Left ventricle myocardium superior (tissue), 1 donor: Measurements from ENCODE around the gene OR6K2. TPM values are rescaled to one million over a fixed set of nuclear protein-coding genes. Genes with fewer than 3 reads are reported as not detected.
"Not testable (repeated sequence)": the region's sequence is repeated elsewhere in the genome, so short reads cannot be mapped to it uniquely, and the experiment has no call there.

Experiments
- ATAC-seq: fragments of 200-7000 bp; cut with Tn5 transposase; one replicate; pipeline ENCODE4 v1.9.1; 2020; ENCODE audit warnings: mild to moderate bottlenecking, moderate library complexity
- DNase-seq: peaks from one replicate; pipeline ENCODE4 v3.0.0-alpha.2; 2020
- intact Hi-C: fragments of 100-400 bp; cut with micrococcal nuclease; formaldehyde crosslinking; loops from one replicate; pipeline ENCODE4 v1.11.0; 2022
- long read RNA-seq: library from polyadenylated mRNA; unstranded; transcript quantifications from one replicate; pipeline ENCODE4 v2.0.0, GENCODE V29; 2021
- total RNA-seq: library from RNA; stranded (reverse); fragmentation: NEBNext Ultra II Directional; extraction: Animal tissue kit (Norgen Biotek cat#: 25700); gene quantifications from one replicate; pipeline ENCODE4 v1.2.1, GENCODE V29; 2021
- donor health status: DM: no; HTN: yes; CAD: no; lungs with severe emphysema.

Gene OR6K2
- total RNA-seq: not detected
- long read RNA-seq: 0 reads

- ATAC-seq (no peak), DNase-seq (no peak)
- intact Hi-C loops: no loop called here
Observed at GRCh38 chr1:158700552-158700951, at the start of gene OR6K2. Gene OR6K2, minus strand, starts transcription at chr1:158700652. Its CDS starts 0 bp downstream, at chr1:158700652.

- DNase-seq (no peak), ATAC-seq (no peak)
- intact Hi-C loops: no loop called here
Observed at GRCh38 chr1:158735848-158736247, 35.4 kb upstream of the OR6K2 start.

GRCh38 chr1:158732524-158732923, 32.1 kb upstream of the OR6K2 start:
- no peak for DNase-seq
- ATAC-seq: no peak
- intact Hi-C loops: no loop called here

DNA sequence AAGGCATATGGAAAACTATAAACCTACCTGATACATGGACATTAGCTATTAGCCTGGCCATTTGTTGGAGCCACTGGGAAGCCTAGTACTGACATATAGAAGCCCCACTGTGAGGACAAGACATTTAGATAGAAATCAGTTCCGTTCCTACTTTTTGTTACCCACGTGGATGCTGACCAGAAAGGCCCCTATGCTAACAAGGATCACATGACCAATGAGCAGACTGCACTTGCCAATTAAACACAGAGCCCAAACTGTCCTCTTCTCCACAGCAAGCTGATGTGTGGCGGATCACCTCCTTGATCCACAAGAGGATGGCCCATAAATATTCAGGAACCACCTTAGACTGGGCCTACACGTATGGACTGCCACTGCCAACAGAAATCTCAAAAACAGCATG, 31.3 kb upstream of the OR6K2 start:
- intact Hi-C loops: no loop called here
- DNase-seq (no peak), ATAC-seq (no peak)

GRCh38 chr1:158730453-158730852, 30.0 kb upstream of the OR6K2 start:
- DNase-seq: no peak
- no peak for ATAC-seq
- intact Hi-C loops: no loop called here

- intact Hi-C loops: no loop called here
- no peak for ATAC-seq
Observed at GRCh38 chr1:158728510-158729225, 28.2 kb upstream of the OR6K2 start.

DNA sequence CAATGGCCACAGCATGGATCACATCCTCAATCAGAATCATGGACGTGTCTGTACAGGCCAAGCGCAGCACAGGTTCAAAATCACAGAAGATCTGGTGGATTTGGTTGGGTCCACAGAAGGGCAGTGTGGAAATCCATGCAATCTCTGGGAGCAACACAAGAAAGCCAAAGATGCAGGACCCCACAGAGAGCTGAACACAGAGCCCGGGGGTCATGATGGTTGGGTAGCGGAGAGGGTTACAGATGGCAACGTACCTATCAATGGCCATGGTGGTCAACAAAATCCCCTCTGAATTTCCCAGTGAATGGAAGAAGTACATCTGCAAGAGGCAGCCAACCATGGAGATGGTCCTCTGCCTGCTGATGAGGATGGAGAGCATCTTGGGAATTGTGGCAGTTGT, 24.0 kb upstream of the OR6K2 start:
- no peak for ATAC-seq
- no peak for DNase-seq
- intact Hi-C loops: no loop called here

More at GRCh38 chr1:158728510-158729225, 28.2 kb upstream of the OR6K2 start:
- DNase-seq: no peak

DNA sequence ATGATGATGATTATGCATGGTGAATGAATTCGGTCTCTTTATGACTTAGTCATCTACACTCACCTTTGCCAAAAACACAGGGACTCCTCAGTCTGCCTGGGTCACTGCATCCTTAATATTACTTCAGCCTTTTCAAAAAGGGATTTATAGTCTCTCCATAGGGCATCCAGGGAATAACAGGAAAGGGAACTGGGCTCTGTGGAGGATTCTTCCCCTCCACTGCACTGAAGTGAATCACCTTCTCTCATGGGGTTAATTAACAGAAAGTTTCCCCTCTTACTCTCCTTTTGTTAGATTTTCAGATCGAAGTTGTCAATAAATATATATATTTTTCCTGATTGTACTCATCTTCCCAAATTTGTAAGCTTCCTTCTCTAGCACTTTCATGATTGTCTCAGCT, 20.2 kb upstream of the OR6K2 start, which contains the start of gene OR6K3:
Gene OR6K3 (minus strand): TSS at position 101 of the 400 bp plus-strand sequence. CDS start 2,605 bp downstream, outside the sequence.
- intact Hi-C loops: no loop called here
- no peak for ATAC-seq
- no peak for DNase-seq

GRCh38 chr1:158719664-158720063, 19.2 kb upstream of the OR6K2 start:
- DNase-seq (no peak), ATAC-seq (no peak)
- intact Hi-C loops: no loop called here

DNA sequence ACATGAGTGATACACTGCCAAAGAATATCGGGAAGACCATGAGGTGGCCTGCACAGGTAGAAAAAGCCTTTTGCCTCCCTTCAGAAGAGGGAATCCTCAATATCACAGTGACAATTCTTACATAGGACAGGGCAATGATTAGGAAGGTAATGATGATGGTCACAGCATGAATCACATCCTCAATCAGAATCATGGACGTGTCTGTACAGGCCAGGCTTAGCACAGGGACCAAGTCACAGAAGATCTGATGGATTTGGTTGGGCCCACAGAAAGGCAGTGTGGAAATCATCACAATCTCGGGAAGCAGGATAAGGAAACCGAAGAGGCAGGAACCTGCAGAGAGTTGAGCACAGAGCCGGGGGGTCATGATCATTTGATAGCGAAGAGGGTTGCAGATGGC, 16.9 kb upstream of the OR6K2 start:
- intact Hi-C loops: no loop called here
- DNase-seq (no peak), ATAC-seq (no peak)

DNA sequence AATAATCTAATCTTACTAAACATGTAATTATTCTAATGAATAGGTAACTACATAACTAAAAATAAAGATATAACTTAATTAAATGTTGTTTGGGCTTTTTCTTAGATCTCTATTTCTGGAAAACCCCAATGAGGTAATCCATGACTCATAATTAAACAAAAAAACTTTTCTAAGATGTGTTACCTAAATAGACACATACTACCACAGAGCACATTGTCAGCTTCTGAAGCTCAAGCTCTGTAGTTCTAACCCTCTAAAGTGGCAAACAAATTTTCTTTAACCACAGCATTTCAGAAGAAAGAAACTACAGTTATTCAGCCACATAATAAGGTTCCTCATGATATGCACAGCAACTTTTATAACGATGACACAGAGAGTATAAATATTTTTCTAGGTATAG, 15.9 kb upstream of the OR6K2 start:
- intact Hi-C loops: no loop called here
- DNase-seq (no peak), ATAC-seq (no peak)

GRCh38 chr1:158714754-158715153, 14.3 kb upstream of the OR6K2 start:
- DNase-seq (no peak), ATAC-seq (no peak)
- intact Hi-C loops: no loop called here

DNA sequence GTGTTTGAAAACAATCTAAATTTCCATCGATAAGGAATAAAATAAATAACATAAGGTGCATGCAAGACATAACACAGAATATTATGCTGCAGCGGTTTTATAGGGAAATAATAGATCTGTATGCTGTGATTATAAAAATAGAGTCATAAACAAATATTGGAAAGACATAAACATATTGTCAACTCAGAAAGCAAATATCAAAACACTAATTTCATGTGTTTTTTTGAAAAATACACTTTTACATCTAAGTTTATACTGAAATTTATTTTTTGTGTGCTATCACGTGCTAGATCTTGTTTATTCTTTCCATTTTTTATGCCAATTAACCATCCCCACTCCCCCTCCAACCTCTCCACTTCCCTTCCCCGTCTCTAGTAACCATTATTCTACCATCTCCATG, 10.6 kb upstream of the OR6K2 start:
- intact Hi-C loops: no loop called here
- no peak for ATAC-seq

DNA sequence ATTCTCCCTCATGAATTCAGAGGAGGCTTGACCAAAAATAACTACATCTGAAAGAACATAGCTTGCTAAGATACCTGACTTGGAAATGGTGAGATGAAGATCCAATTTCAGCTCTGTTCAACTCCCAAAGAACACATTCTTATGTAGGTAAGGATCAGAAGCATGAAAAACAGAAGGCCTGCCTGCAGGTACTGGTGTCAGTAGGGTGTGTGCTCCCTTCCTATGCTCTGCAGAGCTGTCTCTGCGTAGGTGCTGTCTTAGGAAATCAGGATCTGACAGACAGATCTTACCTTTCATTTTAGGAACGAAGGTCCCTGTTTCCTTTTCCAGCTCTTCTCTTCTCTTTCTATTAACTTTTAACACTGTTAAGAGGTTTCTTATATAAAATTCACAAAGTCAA, 5.6 kb upstream of the OR6K2 start:
- DNase-seq (no peak), ATAC-seq (no peak)
- intact Hi-C loops: no loop called here

More for the DNA sequence above, 10.6 kb upstream of the OR6K2 start:
- DNase-seq: no peak

DNA sequence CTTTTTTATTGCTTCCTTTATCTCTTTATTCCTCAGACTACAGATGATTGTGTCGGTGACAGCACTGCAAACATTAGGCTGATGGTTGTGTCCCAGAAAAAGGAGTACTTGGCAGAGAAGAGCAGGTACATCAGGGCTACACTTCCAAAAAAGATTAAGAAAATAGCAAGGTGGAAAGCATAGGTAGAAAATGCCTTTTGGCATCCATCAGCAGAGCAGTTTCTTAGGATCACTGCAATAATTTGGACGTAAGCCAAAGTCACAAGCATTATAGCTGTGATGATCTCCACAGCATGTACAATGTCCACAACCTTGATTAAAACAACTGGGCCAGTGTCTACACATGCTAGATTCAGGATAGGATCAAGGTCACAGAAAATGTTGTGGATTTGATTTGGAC, 5.9 kb downstream of the OR6K2 start:
- ATAC-seq (no peak), DNase-seq (no peak)
- intact Hi-C loops: no loop called here

DNA sequence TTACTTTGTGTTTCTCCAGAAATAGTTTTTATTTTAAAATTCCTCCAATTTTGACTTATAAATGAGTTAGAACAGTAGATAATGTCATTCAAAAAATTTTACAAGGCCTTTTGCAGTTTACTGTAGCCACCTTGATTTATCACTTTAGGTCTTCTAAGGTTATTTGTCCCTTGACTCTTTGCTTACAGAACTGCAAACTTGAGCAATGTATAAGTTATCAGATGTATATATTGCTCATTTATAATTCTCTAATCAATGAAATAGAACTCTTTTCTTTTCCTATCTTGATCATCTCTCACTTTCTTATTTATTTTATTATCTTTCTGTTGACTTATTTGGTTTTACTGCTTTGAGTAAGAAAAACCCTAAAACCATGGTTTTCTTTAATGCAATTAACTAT, 8.1 kb downstream of the OR6K2 start:
- DNase-seq (no peak), ATAC-seq (no peak)
- intact Hi-C loops: no loop called here

- intact Hi-C loops: no loop called here
- ATAC-seq: no peak
- DNase-seq: no peak
Observed at GRCh38 chr1:158691907-158692306, 8.5 kb downstream of the OR6K2 start.

DNA sequence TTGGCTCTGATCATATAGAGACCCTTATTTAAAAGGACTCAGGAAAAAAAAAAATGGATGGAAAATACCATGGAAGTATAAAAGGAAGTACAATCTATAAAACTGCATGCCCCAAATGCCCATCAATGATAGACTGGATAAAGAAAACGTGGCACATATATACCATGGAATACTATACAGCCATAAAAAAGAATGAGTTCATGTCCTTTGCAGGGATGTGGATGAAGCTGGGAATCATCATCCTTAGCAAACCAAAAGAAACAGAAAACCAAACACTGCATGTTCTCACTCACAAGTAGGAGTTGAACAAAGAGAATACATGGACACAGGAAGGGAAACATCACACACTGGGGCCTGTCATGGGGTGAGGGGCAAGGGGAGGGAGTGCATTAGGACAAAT, 9.3 kb downstream of the OR6K2 start:
- ATAC-seq, intact Hi-C loops, DNase-seq: not testable (repeated sequence)

DNA sequence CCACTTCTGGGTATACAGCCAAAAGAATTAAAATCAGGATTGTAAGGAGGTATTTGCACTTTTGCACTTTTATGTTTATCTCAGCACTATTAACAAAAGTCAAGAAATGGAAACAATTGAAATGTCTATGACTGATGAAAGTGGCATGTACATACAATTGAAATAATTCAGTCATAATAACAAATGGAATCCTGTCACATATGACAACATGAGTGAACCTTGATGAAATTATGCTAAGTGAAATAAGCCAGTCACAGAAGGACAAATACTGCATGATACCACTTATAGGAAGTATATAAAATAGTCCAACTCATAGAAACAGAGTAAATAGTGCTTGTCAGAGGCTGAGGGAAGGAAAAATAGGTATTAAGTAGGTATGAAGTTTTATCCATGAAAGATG, 10.6 kb downstream of the OR6K2 start:
- intact Hi-C loops: no loop called here
- no peak for ATAC-seq
- DNase-seq: no peak

- no peak for ATAC-seq
- intact Hi-C loops: no loop called here
- no peak for DNase-seq
Observed at GRCh38 chr1:158689110-158689509, 11.3 kb downstream of the OR6K2 start.

GRCh38 chr1:158688343-158688742, 12.1 kb downstream of the OR6K2 start:
- ATAC-seq, intact Hi-C loops, DNase-seq: not testable (repeated sequence)
